ENCODE measurements around the gene MPIG6B.

The MPIG6B gene

DNA sequence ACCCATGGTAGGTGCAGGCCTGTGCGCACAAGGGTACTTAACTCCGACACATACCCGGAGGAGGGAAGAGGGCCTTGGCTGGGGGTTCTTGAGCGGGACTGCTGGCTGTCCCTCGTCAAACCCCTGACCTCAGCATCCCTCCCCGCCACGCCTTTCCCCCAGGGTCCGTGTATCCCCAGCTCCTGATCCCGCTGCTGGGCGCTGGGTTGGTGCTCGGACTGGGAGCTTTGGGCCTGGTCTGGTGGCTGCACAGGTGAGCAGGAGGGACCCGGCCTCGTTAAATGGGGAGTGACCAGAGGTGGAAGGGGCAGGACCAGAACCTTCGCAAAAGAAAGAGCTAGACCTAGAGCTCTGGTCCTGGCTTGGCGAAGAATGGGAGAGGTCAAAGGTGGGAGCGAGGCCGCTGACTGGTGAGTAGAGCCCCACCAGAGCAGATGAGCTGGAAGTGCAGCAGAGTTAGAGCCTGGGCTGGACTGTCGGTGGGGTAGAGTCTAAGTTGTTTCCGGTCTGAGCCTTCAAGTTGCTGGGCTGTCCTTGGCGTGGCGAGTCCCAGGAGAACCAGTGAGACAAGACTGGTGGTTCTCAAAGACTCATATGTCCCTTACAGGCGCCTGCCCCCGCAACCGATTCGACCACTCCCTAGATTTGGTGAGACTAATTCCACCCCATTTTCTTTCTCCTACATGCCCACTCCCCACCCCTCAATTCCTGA, 963 bp downstream of the MPIG6B start:
- Mint-ChIP-seq H3K9me3 (no peaks in the 10 kb centered on the region), H3K27me3 (no peaks in the 10 kb centered on the region), H3K4me3 (no peak overlapping the region), H3K36me3 (ENCODE audit: low read depth) (peaks cover 11% of the 10 kb centered on the region), H3K27ac (no peak overlapping the region), H3K4me1 (ENCODE audit: low read depth) (peaks cover 39% of the 10 kb centered on the region)
- DNase-seq = no peak

DNA sequence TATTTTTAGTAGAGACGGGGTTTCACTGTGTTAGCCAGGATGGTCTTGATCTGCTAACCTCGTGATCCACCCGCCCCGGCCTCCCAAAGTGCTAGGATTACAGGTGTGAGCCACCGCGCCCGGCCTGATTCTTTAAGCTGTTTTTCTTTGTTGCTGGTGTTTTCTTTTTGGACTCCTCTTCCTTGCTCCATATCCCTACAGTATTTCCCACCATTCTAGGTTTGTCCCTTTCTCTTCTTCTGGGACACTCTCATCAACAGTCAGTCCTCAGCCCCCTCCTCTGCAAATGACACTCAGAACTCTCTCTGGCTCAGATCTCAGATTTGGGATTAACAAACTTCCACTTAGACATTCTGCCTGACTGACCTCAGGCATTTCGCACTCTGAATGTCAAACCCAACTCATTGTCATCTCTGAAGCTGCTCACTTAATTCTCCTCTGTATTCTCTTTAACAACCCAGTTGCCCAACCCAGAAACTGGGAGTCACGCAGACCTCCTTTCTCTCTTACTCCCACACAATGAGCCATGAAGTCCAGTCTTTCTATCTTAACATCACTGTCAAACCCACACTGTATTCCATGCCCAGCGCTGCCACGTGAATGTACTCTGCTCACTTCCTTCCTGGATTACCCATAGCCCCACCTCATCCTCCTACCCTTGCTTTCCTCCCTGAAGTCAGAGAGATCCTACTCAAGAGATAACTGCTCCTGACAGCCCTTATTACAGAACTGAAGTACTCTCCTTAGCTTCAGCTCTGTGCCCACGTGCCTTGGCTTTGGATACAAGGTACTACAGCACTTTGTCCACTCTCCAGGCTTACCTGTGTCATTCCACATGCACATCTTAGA, 2.6 kb downstream of the MPIG6B start:
- Mint-ChIP-seq H3K27ac (peak overlapping the region; percentile 31), H3K27me3 (no peaks in the 10 kb centered on the region), H3K4me3 (no peak overlapping the region), H3K36me3 (ENCODE audit: low read depth) (peaks cover 24% of the 10 kb centered on the region), H3K9me3 (no peaks in the 10 kb centered on the region), H3K4me1 (ENCODE audit: low read depth) (peaks cover 52% of the 10 kb centered on the region)
- DNase-seq = no peak

DNA sequence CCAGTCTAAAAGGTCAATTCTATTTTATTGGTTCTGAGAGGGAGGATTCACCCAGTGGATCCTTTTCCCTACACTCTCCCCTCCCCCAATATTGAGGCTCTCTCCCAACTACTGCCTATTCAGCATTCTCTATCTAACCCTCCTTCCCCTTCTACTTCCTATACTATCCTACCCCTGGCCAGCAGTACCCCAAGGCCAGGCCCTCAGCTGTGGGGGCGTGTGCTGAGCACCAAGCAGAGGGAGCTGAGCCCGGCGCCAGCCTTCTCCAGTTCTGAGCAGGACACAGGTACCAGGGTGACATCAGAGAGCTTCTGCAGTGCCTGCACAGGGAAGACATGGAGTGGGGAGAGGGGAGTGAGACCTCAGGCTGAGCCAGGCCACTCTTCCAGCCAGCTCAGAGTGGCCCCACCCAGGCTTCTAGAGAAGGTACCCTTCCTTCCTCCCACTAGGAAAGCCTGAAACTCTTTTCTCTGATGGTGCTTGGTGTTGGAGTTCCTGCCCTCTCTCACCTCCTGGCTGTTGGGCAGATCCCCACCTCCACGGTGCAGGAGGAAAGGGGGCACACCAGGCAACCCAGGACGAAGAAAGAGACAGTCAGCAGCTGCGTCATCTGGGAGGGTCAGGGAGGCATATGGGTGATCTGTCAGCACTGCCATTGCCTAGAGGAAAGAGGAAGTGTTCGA, 4.0 kb downstream of the MPIG6B start:
- H3K9me3 Mint-ChIP-seq = no peaks in the 10 kb centered on the region
- H3K36me3 Mint-ChIP-seq (ENCODE audit: low read depth) = peaks cover 39% of the 10 kb centered on the region
- no peak for DNase-seq
- H3K4me1 Mint-ChIP-seq (ENCODE audit: low read depth) = peaks cover 59% of the 10 kb centered on the region
- H3K4me3 Mint-ChIP-seq = no peak overlapping the region
- peak overlapping the region; percentile 65 for H3K27ac Mint-ChIP-seq
- H3K27me3 Mint-ChIP-seq = no peaks in the 10 kb centered on the region

DNA sequence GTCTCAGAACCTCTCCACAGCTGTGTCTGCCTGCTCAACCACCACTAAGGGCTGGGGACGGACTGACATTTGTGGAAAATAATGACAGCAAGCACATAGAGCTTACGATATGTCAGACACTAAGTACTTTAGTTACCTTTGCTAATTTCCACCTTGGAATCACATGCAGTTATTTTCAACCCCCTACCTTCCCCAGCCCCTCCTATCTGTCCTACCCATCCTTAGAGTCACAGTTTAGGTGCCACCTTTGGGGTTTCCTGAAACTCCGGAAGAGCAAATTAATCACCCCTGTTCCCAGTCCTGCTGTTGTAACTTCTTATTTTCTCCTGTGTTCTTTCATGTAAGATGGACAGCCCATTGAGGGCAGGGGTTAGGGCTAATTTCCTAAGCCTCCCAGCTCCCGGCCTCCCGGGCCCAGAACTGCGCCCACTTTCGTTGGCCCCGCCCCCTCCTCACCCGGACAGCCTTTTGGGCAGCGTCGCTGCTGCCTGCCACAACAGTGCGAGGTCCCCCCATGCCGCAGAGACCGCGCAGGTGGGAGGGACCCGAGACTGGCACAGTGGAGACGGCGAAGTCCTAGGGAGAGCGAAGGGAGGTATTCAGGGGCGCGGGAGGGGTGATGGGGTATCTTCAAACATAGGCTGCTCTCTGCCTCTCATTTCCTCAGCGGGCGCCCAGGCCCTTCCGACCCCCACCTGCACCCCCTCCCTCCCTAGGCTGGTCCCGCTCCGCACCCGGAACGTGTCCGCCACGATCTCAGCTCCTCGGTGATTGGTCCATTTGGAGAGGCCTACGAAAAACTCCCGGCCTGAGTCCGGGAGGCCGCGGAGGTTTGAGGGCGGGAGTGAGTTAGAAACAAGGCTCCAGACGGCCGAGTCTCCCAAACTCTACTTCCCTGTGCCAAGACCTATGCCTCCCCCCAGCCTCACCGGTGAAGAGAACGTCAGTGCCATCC, 4.8 kb downstream of the MPIG6B start:
- peaks cover 59% of the 10 kb centered on the region for H3K4me1 Mint-ChIP-seq (ENCODE audit: low read depth)
- H3K9me3 Mint-ChIP-seq = no peaks in the 10 kb centered on the region
- H3K36me3 Mint-ChIP-seq (ENCODE audit: low read depth) = peaks cover 47% of the 10 kb centered on the region
- H3K27ac Mint-ChIP-seq = peak overlapping the region; percentile 65
- H3K27me3 Mint-ChIP-seq = no peaks in the 10 kb centered on the region
- no peak for DNase-seq
- no peak overlapping the region for H3K4me3 Mint-ChIP-seq

DNA sequence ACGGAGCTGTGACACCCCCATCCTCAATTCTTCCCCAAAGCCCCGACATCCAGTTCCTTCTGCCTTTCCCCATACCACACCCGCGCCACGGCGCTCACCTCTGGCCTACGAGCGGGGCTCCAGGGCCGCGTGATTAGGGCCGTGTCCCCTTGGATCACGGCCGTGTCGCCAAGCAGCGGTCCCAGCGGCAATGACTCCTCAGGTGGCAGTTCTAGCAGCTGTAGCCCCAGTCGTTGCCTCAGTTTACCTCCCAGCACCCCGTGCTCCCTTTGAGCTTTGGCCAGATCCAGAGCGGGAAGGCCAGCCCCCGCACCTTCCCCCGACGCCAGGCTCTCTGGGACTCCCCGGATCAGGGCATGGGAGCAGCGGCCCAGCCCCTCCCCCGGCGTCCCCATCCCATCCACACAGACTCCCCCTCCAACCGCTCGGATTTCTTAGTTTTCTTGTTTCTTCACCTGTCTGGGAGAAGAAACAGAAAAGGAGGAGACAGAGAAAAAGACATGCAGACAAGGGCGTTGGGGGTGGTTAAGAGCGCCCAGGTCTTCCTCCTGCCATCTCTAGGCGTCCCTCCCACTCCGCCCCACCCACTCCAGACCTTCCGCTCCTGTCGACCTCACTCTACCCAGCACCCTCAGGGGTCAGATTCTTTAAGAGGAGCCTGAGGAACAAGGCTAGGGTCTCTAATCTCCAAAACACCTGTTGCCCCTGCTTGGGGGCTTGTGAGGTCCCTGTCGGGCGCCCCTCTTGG, 5.8 kb downstream of the MPIG6B start, which contains the start of gene DDAH2:
Gene DDAH2 (minus strand): TSS at position 533 of the 748 bp plus-strand sequence. CDS start 138 bp downstream, at position 395.
- peaks cover 66% of the 10 kb centered on the region for H3K4me1 Mint-ChIP-seq (ENCODE audit: low read depth)
- H3K27ac Mint-ChIP-seq = peak within 1 kb of the TSS; percentile 84
- peak within 1 kb of the TSS; percentile 80 for H3K4me3 Mint-ChIP-seq
- DNase-seq = no peak
- H3K36me3 Mint-ChIP-seq (ENCODE audit: low read depth) = peaks cover 56% of the 10 kb centered on the region
- no peaks in the 10 kb centered on the region for H3K9me3 Mint-ChIP-seq
- no peaks in the 10 kb centered on the region for H3K27me3 Mint-ChIP-seq

DNA sequence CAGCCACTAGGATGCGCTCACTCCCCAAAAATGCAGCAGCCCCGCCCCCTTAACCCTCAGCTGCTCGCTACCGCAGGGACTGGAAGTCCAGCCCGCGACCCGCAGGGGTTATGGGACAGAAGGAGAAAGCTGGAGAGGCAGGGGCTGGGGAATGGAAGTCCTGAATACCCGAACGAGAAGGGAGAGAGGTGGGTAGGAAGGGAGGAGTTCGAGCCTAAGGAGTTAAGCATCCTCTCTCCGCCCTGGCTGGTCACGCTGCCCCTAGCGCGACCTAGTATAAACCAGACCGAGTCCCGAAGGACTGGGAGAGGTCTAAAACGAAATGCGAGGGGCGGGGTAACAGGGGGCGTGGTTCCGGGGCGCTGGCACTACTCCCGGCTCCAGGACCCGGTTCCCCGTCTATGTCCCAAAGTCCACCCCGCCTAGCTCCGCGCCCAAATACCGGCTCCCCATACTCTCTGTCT, 6.4 kb downstream of the MPIG6B start:
- Mint-ChIP-seq H3K9me3 (no peaks in the 10 kb centered on the region), H3K36me3 (ENCODE audit: low read depth) (peaks cover 63% of the 10 kb centered on the region), H3K4me3 (peak overlapping the region; percentile 80), H3K27ac (peak overlapping the region; percentile 84), H3K27me3 (no peaks in the 10 kb centered on the region), H3K4me1 (ENCODE audit: low read depth) (peaks cover 72% of the 10 kb centered on the region)
- DNase-seq = peak; percentile 86

DNA sequence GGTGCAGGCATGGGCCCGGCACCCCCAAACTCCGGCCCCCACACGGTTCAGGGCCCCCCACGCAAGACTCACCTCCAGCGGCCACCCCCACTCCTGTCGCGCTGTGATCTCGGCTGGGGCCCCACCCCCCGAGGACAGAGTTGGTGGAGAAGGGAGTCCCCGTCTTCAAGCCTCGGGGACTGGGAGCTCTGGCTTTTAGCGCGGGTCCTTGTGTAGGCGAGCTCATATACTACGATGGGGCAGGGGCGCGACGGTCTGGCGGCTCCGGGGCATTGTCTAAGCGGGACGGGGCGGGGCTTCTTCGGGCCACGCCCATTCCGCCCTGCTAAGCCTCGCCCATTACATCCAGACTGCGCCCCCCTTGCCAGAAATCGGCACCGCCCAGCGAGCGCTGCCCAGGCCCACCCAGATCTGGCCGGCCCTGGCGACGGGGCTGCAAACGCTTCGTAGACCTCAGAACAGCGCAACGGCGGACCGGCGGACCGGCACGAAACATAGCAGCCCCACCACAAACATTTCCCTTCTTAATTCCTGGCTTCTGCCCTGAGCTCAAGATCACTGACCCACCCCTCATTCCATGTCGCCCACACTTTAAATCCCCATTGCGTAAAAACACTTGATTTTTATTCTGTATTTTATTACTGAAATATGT, 6.9 kb downstream of the MPIG6B start:
- peaks cover 72% of the 10 kb centered on the region for H3K4me1 Mint-ChIP-seq (ENCODE audit: low read depth)
- peak; percentile 80 for DNase-seq
- H3K27me3 Mint-ChIP-seq = no peaks in the 10 kb centered on the region
- peak overlapping the region; percentile 80 for H3K4me3 Mint-ChIP-seq
- H3K36me3 Mint-ChIP-seq (ENCODE audit: low read depth) = peaks cover 68% of the 10 kb centered on the region
- no peaks in the 10 kb centered on the region for H3K9me3 Mint-ChIP-seq
- H3K27ac Mint-ChIP-seq = peak overlapping the region; percentile 84

DNA sequence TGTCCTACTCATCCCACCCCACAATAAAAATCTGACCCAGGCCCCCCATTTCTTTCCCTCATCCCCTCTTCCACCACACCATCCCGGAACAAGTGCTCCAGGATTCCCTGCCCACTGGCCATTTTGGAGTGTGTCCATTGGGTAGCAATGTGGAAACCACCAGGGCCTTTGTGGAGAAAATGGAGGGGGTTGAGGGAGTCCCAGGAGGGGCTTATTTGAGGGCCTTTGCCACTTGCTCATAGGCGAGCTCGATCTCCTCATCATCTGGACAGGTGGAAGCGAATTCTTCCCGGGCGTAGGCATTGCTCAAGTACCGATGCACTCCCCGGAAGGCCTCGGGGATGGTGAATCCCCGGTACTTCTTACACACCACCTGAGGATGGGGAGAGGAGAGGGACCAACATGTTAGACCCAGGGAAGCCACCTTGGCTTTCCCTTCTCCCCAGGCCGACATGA, 7.5 kb downstream of the MPIG6B start:
- Mint-ChIP-seq H3K4me1 (ENCODE audit: low read depth) (peaks cover 70% of the 10 kb centered on the region), H3K4me3 (peak overlapping the region; percentile 80)

DNA sequence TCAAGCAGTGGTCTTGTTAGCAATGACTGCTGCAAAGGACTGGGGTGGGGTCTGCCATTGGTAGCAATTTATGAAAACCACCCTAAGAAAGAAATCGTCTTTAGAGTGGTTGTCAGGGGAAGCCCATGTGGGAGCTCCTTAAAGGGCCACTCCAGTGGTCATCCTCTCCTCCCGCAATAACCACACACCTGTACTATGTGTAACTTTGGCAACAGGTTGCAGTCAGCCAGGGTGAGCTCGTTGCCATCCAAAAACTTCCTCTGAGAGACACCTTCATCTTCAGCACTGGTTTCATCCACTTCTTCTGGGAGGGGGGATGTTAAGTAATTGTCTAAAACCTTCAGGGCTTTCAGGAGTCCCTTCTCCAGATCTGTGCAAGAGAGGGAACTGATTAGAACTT, 8.9 kb downstream of the MPIG6B start:
- Mint-ChIP-seq H3K27ac (peak overlapping the region; percentile 44), H3K4me1 (ENCODE audit: low read depth) (peaks cover 63% of the 10 kb centered on the region), H3K27me3 (no peaks in the 10 kb centered on the region), H3K4me3 (no peak overlapping the region), H3K36me3 (ENCODE audit: low read depth) (peaks cover 81% of the 10 kb centered on the region), H3K9me3 (no peaks in the 10 kb centered on the region)
- no peak for DNase-seq

More for the DNA sequence above, 7.5 kb downstream of the MPIG6B start:
- no peaks in the 10 kb centered on the region for H3K9me3 Mint-ChIP-seq
- H3K27ac Mint-ChIP-seq = peak overlapping the region; percentile 84
- H3K27me3 Mint-ChIP-seq = no peaks in the 10 kb centered on the region
- no peak for DNase-seq
- H3K36me3 Mint-ChIP-seq (ENCODE audit: low read depth) = peaks cover 74% of the 10 kb centered on the region

DNA sequence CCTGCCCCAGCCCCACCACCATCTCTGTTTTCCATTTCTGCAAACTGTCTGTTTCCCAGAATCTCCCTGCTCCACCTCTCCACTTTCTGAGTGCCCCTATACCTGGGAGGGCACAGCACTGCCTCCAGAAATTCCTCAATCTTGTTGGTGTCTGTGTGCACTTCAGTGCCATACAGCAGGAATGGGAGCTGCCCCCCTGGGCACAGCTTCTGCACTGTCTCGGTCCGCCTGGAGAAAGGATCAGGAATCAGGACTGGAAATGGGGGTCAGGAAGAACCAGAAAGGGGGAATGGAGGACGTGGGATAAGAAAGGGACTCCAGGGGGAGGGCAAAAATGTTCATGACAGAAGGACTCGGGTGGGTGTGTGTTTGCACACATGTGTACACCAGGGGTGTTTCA, 10.6 kb downstream of the MPIG6B start:
- Mint-ChIP-seq H3K4me1 (ENCODE audit: low read depth) (peaks cover 65% of the 10 kb centered on the region), H3K27ac (peak overlapping the region; percentile 96), H3K9me3 (no peaks in the 10 kb centered on the region), H3K36me3 (ENCODE audit: low read depth) (peaks cover 72% of the 10 kb centered on the region), H3K4me3 (peak overlapping the region; percentile 98), H3K27me3 (no peaks in the 10 kb centered on the region)
- no peak for DNase-seq

DNA sequence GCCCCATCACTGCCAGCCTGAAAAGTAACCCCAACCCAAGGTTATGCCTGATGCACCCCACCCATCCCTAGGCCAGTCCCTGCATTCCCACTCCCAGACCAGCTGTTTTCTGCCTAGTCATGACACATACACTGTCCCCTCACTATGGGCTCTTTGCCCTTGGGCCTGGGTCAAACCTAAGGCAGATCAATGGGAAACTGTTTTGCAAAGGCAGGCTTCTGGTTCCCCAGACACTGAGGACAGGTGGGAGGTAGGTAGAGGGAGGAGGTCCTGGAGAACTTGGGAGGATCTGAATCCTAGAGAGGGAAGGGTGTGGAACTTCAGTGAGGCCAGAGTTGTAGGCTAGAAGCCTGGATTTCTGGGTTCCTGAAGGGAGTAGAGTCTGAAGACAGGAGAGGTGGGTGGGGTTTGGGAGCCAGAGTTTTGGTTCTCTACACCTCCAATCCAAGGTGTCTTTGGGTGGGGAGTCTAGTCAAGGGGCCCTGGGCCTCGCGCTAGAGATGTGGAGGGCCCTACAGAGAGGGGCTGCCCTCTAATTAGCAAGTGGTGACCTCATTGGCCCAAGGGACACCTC, 11.2 kb downstream of the MPIG6B start:
- no peaks in the 10 kb centered on the region for H3K9me3 Mint-ChIP-seq
- peaks cover 68% of the 10 kb centered on the region for H3K36me3 Mint-ChIP-seq (ENCODE audit: low read depth)
- no peaks in the 10 kb centered on the region for H3K27me3 Mint-ChIP-seq

DNA sequence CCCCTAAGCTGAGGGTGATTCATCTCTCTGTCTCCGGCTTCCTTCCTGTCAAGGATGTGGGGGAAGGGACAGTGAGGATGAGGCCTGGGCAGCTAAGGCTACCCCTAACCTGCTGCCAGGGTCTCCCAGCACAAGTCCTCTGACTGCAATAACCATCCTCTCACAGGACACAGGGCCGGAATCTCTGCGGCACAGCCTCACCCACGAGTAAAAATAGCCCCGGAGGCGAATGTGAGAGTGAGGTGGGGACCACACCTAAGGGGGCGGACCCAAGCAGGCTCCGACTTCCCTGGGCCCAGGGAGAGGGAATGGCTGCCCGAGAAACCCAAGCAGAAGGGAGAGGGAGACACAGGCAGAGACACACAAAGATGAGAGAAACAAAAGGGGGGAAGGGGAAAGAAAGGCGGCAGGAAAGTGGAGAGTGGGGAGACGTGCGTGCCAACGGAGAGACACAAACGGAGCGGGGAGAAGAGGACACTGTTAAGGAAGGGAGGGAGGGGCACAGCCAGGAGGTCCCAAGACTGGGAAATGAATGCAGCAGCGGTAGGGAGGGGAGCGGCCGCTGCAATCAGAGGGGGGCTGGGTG, 11.7 kb downstream of the MPIG6B start:
- Mint-ChIP-seq H3K4me3 (peak overlapping the region; percentile 98), H3K36me3 (ENCODE audit: low read depth) (peaks cover 66% of the 10 kb centered on the region), H3K4me1 (ENCODE audit: low read depth) (peaks cover 67% of the 10 kb centered on the region)

More for the DNA sequence above, 11.2 kb downstream of the MPIG6B start:
- Mint-ChIP-seq H3K27ac (peak overlapping the region; percentile 96), H3K4me1 (ENCODE audit: low read depth) (peaks cover 65% of the 10 kb centered on the region), H3K4me3 (peak overlapping the region; percentile 98)
- no peak for DNase-seq

More for the DNA sequence above, 11.7 kb downstream of the MPIG6B start:
- peak; percentile 70 for DNase-seq
- peak overlapping the region; percentile 96 for H3K27ac Mint-ChIP-seq
- H3K9me3 Mint-ChIP-seq = no peaks in the 10 kb centered on the region
- H3K27me3 Mint-ChIP-seq = no peaks in the 10 kb centered on the region
